T-helper 9 cell (primary cell): Measurements from ENCODE around the gene AUTS2.

ENCODE experiments used
- DNase-seq: peaks from one replicate; pipeline ENCODE4 v3.0.0-alpha.2; 2020

AUTS2 gene

DNA sequence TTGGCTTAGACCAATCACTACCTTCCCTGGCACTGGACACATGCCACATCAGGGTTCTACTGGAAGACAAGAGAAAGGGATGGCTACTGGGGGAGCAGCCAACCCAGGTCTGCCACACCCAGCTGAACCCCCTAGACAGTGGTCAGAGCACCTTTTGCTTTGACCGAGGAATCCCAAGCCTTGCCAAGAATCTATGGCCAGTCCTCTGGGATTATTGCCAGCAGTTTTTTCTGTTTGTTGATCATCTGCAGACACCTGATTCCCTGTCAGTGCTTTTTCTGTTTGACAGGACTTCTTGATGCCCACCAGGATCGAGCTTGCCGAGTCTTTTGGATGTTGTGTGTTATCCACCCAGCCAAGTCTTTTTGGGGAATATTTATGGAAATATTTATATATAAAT is 1057.4 kb downstream of the AUTS2 start:
- no peak for DNase-seq

DNA sequence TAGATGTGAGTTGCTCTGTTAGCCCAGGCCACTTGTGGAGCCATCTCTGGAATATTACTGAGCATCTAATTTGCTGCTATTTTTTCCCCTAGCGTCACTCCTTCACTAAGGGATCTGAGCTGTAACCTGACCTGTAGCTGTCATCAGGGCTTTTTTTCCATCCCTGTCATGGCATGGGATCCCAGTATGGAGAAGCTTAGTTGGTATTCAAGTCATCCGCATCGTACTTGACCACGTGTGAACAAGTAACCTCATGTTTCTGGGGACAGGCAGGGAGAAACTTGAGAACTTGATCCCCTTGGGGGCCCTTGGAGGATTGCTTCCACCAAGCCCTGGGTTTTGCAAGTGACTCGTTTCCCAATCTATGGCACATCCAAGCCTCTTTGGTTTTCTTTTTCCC is 1059.3 kb downstream of the AUTS2 start:
- no peak for DNase-seq

DNA sequence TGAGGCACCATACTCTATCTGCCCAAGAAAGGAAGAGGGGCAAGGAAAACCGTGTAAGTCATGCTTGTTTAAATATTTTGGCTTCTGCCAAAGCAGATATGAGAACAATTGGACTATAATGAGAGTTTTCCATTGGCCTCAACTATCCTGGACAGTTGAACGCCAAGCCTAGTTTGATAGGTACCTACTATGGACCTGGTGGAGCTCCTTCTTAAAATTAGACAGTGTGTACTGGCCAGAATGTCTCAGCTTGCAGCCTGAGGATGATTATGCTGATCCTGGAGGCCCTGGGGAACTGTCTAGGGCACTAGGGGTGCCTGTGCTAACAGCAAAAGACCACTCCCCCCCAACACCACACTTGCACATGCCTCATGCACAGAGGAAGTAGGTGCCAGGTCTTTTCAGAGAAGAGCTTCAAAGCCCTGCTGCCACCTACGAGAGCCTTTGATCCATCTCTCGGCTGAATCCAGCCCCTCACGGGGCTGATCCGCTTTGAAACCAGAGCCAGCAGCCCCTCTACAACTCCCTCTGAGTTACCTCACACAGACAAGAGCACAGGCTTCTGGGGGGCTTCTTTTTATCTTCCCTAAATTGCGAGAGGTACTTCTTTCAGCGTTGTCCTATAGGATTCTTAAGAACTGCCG is 1059.8 kb downstream of the AUTS2 start:
- no peak for DNase-seq

DNA sequence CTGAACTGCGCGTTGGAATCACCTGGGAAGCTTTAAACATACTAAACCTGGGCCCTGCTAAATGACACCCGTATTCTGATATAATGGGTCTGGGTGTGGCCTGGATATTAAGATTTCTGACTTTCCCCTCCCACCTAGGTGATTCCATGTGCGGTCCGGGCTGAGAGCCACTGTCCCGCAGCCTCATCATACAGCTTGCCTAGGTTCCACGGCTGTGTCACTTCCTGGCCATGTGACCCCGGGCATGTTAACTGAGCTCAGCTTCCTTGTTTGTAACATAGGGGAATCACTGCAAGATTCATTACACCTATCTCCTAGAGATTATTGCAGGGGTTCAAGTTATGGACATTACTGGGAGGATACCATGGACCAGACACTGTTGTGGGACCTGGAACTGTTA is 1061.0 kb downstream of the AUTS2 start:
- no peak for DNase-seq

DNA sequence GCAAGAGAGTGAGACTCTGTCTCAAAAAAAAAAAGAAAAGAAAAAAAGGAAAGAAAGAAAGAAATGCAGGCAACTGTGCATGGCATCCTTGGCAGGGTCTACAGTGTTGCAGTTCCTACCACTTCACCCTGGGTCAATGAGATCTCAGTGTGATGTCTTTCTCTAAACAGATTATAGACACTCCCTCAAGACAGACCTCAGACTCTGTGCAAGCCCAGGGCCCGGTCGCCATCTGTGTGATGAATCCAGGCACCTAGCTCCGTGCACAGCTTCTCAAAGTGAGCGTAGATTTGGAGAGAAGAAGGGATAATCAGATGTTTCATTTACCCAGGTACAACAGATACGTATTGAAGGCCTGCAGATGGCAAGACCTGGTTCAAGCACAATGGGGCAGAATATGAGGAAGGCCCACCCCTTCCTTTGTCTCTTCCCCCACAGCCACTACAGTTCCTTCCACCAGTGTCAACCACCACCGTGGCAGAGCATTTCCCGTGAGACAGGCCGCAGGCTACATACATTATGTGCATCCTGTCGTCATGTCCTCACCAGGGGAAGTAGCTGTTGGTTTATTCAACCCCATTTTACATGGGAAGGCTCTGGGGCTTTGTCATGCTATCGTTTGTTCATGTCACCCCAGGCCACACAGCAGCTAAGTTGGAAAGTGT is 1062.0 kb downstream of the AUTS2 start:
- peak; percentile 35 for DNase-seq

DNA sequence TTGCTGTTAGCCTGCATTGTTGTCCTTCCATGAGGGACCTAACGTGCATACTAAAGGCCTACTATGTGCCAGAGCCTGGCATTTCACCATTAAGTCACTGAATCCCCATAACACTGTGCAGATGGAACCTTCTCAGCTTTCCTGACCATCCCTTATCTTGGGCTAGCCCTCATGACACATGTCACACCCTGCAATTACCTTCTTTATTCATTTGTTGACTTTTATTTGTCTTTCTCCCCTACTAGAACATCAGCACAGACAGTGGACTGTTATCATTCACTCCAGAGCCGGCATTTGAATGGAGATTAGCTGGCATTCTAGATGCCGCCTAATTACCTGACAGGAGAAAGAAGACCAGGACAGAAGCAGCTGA is 1062.5 kb downstream of the AUTS2 start:
- no peak for DNase-seq

DNA sequence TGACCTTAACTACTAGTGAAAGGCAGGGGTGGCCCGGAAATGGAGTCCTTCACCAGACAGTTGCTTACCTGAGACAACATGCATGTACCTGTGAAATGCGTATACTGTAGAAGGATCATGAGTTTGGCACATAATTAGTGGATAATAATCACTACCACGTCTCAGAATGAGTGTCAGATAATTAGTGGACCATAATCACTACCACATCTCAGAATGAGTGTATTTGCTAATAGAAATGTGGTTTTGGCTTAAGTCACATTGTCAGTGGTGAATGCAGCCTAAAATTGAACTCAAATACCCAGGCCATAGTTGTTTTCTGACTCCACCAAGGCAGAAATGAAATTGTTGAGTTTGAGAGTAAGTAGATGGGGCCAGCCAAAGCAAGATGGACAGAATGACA is 1065.4 kb downstream of the AUTS2 start:
- no peak for DNase-seq

DNA sequence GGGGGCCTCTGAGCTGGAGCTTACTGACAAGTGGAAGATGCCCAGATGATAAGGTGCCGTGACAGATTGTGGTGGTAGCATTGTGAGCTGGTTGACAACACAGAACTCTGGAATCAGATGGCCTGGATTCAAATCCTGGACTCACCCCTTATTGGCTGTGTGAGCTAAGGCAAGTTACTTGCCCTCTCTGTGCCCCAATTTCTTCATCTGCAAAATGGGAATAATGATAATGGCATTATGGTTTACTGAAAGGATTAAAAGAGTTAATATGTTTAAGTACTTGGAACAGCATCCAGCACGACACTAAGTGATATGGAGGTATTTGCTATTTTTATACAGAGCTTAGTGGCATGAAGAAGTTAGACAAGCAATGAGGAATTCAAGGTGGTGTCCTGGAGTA is 1067.7 kb downstream of the AUTS2 start:
- DNase-seq = no peak

DNA sequence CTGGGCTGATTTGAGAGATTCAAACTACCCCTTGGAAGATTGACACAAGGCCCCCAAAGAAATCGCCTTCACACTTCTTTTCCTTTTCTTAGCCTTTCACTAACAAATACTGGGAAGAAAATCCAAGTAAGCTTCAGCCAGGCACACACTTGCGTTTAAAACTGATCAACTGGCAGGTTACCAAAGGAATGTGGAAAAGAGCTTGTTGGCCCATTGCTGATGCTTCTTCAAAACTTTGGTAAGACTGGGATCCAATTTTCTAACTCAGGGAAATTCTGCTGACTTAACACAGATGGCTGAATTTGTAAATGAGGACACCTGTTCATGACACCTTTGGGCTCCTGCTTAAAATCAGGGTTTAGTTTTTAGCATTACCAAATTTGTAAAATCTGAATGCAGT is 1069.1 kb downstream of the AUTS2 start:
- no peak for DNase-seq

DNA sequence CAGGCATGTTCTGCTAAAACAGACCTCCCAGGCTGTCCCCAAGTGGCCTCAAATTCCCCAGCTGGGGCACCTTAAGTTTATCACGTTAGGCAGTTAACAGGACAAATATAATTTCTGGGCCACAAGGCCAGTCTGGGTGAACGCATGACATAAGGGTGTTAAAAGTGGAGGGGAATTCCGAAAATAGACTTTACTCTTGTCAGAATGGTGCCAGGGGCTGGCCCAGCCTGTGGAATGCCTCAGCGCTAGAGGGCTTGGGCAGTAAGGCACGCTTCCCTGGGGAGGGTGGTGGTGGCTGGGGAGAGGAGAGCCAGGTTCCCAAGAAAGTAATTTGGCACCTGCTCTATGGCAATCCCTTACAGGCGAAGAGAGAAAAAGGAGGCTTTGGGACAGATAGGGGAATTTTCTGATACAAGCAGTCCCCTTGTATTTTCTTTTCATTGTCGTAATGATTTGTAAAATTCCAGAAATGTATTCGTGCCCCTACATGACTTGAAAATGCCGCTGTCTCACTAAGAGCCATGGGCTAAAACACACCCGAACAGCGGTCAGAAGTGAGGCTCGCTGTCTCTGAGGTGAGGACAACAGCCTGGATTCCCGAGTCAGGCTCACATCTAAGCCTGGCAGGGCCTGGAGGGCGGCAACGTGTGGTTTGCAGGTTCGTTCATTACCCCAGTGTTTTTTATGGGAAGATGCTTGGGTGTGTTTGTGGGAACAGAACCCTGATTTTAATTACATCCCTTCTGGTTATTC is 1070.5 kb downstream of the AUTS2 start:
- no peak for DNase-seq

DNA sequence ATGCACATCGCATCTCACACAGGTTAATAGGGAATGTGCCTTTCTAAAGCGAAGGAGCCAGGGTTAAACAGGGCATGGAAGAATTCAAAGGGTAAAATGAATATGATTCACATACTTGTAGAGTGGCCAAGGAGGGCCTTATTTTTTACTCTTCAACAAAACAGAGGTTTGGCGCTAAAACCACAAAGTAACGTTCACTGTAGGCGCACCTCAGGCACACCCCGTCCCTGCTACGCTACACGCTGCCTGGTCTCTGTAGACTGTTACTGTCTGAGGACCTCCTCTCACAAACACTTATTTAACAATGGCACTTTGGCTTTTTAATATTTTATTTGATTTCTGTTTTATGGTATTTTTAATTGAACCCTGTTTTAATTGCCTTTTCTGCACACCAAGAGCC is 1071.6 kb downstream of the AUTS2 start:
- no peak for DNase-seq

DNA sequence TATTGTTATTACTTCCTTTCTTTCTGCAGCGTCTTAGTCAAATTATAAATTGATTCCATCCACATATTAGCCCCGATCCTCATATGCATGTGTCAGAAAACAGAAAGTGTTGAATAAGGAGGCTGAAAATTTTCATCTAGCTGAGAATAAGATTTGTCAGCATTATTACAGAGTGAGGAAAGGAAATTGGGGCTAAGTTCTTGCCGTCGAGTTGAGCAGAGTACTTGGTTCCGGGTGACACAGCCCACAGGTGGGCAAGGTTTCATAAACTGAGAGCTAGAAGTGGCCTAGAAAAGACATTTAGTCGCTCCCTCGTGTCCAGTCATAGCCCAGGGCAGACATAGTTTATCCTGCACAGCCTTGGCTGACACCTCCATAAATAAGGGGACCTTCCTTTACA is 1072.0 kb downstream of the AUTS2 start:
- DNase-seq = no peak

DNA sequence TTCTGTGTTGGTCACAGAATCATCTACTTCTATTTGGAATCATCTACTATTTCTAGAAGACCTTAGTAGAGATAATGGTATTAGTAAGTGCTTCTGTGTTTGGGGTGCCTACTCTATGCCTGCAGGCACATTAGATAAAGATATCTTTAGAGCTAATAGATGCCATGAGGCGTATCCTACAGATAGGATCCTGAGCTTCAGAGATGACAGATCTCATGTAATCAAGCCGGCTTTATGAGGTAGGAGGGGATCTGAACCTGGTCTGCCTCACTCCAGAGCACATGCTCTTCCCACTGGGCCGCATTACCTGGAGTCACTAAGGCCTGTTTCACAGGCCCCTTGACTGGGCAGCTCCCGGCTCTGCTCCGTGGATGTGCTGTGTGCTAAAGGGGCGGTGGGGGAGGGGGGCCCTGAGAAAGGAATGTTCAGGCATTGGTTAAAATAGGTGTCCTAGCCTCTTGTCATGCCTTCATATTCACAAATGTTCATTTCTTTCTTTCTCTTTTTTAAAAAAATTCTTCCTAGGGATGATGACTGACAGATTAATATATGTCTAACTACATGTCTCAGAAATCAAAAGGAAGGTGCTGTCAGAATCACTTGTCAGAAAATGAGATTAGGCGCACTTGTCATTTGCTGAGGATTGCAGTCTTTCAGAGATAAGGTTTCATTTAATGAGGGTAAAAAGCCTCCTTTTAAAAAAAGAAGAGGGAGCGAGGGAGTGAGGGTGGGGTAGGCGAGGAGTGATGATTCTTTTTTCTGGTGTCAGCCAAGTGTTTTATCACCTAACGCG is 1075.7 kb downstream of the AUTS2 start:
- DNase-seq = no peak

DNA sequence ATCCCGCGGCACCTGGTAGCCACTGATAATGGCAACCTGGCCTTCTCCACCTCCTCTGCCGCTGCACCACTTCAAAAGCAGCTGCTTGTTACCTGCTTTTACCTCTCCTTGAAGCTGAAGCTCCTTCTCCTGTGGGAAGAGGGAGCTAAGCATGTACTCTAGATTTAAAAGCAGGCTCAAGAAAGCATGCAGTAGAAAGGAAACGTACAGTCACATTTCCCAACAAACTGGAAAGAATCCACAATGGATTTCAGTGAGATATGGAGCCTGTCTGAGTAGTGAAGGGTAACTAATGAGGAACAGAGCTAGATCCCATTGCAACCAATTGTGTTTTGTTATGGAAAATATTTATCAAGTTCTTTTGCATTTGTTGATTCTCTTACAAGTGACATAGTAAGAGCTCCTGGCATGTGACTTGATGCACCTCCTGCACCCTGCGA is 1076.3 kb downstream of the AUTS2 start:
- no peak for DNase-seq

DNA sequence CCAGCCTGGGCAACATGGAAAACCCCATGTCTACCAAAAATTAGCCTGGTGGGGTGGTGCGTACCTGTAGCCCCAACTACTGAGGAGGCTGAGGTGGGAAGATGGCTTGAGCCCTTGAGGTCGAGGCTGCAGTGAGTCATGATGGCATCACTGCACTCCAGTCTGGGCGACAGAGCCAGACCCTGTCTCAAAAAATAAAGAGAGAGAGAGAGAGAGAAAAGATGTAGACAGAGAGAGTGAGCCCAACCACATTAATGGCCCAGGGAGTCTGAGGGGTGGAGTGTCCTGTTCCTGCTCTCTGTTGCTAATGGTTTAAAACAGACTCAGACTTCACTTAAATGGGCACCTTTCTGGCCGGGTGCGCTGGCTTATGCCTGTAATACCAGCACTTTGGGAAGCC is 1078.0 kb downstream of the AUTS2 start:
- DNase-seq = no peak

DNA sequence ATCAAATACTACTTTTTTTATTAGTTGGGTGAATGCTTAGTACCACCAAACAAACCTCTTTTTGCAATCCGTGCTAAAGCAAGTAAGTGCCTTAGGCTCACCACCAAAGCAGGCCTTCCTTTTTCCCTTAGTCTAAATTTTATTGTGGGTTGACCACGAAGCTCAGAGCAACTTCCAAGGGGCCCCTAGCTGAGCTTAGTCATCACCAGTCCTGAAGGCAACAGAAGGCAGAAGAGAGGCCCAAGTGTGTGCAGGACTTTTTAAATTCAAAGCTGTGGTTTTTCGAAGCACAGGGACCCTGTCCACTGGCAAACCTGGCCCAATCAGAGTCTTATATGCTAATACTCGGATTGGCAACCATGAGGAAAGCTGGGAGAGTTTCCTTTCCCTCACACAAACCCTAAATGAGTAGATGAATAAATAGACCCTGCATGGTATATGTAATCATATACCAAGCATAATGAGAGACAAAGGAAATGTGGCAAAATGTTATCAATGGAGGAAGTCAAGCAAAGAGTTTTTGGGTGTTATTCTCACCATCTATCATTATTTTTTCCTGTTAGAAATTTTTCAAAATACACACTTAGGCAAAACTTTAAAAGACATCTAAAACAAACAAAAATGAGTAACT is 1080.5 kb downstream of the AUTS2 start:
- DNase-seq = no peak

DNA sequence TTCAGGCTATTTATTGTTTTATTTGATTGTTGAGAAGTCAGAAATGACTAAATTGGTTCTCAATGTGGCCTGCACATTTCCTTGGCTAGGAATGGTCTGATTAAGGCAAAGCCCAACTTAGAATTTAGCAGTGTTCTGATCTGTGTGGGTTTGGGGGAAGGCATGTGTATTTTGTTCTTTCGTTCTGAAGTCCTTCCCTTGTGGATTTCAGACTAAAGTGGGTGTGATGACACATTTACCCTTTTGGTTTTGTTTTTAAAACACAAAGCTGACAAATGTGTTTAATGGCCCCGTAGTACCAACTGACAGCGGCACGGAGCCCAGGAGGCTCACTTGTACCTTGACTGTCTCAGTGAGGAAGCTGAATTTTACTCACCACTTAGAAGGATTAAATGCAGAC is 1081.4 kb downstream of the AUTS2 start:
- no peak for DNase-seq

DNA sequence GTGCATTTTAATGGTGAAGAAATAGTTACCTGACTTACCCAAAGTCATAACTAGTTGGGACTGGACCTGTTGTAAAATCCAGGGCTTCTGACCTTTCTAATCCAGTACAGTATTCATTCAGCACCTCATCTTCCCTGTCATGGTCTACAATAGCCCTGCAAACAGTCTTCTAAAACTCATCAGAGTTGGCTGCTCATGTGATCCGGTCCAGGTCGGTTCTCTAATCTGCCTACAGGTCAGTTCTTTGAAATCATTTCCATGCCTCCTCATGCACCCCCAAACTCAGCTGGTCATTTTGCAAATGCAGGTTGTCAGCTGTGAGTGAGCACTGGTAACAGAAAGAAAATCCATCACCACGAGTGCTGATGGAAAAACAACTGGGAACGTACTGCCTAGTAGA is 1082.0 kb downstream of the AUTS2 start:
- no peak for DNase-seq

DNA sequence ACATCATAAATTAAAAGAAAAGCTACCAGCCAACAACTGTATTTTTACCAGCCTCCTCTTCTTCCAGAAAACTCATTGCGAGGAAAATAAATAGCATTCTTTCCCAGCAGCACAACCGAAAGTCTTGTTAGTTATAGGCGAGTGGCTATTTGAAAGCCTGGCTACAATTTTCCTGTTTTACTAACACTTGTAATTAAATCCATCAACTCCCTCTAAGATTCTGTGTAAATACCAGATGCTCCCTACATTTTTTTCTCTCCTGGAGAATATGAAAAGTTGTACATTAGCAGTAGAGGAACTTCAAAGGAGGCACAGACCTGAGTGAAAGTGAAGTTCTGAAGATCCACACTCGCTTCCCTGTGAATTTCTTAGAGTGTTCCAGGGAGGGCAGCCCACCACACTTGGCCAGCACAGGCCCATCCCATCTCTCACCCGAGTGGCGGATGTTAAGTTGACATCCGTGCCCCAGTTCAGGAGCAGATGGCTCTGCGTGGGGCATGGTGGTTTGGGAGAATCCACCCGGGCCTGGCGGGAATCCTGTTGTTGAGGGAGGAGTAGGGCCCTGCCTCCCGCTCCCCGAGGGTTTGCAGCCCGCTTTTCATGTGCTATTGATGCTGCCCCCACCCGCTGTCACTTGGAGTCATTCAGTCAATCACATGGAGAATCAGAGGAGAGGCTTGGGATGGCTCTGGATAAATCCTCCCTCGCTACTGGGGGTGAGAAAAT is 1082.6 kb downstream of the AUTS2 start:
- DNase-seq = no peak

DNA sequence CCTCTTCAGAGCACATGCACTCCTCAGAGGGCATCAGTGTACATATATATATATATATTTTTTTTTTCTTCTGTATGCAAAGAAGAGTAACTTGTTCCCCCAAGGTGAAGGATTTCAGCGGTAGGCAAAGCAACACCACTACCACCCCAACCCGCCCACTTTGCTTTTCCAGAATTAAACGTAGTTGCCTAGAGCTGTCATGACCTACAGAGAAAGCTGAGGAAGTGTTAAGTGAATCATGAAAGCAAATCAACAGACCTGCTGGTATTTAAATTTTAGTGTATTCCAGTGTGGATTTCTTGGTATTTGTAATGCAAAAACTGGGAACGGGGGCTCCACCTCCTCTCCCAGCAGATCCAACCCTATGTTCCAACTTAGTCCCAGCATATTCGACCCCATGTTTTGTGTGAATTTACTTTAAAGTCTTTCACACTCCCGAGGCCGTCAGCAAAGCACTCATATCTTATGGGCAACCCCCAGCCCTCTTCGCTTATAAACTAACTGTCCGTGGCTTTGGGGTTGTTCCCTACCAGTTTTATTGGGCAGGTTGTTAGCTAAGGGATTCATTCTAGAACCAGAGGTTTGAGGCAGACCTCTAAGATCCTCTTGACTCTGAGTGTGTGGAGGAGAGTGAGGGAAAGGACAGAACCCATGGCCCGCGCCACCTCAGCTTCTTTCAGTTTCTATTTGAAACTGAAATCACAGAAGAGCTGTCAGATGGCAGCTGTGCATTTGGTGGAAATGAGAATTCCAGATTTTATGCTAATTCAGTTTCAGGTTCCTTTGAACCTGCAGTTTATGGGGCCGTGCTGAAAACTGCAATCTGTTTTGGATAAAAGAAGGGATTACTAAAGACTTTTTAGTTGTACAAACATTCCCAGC is 1083.4 kb downstream of the AUTS2 start:
- no peak for DNase-seq

DNA sequence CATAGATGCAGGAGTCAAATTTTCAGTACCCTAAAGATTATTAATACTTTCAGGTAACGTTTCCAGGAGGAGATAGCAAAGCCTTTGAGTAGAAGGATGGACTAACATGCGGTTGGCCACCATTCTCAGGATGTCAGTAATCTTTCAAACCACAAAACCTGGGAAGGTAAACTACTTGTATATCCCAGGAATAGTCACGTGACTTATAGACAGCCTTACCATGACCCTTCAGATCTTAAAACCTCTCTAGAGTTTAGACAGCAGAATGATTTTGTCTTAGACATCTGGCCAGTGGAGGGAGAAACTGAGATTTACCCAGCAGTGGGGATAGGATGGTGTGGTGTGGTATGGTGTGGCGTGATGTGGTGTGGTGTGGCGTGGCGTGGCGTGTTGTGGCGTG is 1085.9 kb downstream of the AUTS2 start:
- DNase-seq = no peak
